Stimulated activated CD8-positive, alpha-beta memory T cell treated with anti-CD3 and anti-CD28 coated beads, Interleukin-7, amount 100 ng/mL, for 1 hour (primary cell): Measurements from ENCODE around the gene ARID5B.

ENCODE experiments used
- DNase-seq, 2 donors: peaks; one replicate each; pipeline ENCODE4 v3.0.0-alpha.2; 2020; ENCODE audit warnings: low read depth in 2 of 2

Gene ARID5B

GRCh38 chr10:62036186-62037081 is 134.9 kb downstream of the ARID5B start:
- DNase-seq: no peak

- DNase-seq: no peak
Observed at GRCh38 chr10:62037166-62037831, 135.8 kb downstream of the ARID5B start.

DNA sequence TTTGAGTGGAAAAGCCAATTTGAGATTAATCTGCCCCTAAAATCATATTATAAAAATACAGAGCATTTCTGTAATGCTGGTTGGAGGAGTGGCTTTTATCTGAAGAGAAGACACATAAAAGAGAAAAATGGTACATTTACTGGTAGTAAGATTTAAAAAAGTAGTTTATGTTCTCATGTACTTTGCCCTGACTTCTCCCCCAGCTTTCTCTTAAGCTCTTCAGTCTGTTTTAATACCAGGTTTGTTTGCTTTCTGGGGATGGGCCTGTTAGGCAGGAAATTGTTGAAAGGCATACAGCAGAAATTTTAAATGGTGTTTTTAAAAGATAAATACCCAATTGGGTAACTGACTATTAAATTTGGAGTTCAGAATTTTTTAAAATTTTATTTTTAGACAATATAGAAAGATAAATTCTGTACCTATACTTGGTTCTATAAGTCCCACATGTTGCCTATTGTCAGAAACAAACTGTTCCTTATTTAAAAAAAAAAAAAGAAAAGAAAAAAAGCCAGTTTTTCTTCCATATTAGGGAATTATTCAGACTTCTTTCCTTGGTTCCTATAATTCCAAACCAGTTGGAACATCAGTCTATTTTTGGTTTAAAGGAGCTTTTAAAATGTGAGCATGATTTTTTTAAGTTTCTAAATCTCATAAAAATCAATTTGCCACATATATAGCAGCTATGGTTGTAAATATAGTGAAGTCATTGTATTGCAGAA is 136.6 kb downstream of the ARID5B start:
- DNase-seq: no peak

GRCh38 chr10:62038609-62039190 is 137.2 kb downstream of the ARID5B start:
- peak; percentile 55 to 61 for DNase-seq

- DNase-seq: no peak
Observed at GRCh38 chr10:62039954-62040353, 138.5 kb downstream of the ARID5B start.

DNA sequence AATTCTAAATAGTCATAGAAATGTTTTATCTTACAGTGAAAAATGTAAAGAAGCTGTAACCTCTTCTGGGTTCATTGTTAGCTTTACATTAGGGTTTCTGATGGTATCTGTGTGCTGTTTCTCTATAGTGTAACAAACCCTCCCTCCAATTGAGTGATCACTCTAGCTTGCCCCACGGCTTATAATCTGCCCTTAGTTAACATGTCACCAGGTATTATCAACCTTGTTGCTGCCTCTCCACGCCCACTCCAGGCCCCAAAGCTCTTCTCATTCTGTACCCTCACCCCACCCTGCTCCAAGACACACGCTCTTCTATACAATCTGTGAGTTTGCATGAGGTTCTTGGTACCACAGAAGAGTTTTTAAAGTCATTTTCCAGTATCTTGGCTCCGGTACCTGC is 139.4 kb downstream of the ARID5B start:
- no peak for DNase-seq

GRCh38 chr10:62043421-62044021 is 142.0 kb downstream of the ARID5B start:
- no peak for DNase-seq

- DNase-seq: no peak
Observed at GRCh38 chr10:62044566-62044965, 143.1 kb downstream of the ARID5B start.

DNA sequence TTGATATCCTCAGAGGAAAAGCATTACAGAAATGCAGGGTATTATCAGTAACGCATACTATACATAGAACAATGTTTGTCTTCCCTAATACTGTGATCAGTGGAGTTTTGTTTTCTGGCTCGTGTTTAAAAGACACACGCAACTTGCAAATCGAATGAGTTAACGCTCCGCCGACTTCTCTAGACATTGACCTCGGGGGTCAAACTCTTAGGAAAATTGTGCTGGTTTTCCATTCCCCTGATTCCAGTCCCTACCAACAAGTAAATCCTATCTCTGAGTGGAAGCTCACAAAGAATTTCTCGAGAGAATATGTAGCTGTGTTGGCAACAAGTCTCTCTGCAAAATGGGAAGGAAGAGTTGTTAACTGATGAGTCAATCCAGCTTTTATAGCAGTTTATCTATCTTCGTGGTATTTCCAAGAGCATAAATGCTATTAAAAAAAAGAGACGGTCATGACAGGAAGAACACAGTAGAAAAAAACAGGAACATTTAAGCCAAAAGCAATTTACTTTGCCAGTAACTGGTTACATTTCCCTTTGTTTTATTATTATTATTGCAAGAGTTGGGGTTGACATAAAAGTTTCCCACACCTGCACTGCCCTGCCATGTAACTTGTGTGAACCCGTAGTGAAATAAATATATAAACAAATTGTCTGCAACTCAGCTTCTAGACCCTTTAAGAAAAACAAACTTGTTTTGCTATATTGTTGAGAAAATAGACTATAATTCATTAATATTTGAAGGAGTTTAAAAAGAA is 144.4 kb downstream of the ARID5B start:
- DNase-seq: no peak

DNA sequence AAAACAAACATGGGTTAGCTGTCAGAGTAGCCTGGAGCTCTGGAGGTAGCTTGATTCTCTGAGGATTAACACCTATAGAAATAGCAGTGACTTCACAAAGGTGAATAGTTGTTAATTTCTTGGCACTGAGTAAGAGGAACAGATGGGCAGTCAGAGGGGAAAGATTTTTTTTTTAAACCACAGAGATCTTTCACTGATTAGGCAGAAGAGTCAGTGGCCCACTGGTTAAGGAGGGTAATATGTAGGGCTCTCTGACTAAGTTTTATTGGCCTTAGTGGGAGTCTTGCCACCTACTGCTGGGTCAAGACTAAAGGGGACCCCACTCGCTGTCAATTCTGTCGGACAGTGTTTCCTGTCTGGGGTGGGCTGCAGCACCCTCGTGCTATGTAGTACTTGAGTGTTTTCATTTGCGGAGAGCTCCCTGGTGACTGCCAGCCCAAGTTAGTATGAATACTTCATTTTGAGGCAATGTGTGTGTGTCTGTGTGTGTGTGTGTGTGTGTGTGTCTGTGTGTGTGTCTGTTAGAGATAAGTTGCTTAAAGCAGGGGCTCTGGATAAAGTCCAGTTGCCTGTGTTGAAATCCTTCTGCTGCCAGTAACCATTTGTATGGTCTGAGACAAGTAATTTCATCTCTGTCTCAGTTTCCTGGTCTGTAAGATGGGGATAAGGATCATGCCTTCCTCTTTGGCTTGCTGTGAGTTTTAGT is 145.2 kb downstream of the ARID5B start:
- DNase-seq: no peak

DNA sequence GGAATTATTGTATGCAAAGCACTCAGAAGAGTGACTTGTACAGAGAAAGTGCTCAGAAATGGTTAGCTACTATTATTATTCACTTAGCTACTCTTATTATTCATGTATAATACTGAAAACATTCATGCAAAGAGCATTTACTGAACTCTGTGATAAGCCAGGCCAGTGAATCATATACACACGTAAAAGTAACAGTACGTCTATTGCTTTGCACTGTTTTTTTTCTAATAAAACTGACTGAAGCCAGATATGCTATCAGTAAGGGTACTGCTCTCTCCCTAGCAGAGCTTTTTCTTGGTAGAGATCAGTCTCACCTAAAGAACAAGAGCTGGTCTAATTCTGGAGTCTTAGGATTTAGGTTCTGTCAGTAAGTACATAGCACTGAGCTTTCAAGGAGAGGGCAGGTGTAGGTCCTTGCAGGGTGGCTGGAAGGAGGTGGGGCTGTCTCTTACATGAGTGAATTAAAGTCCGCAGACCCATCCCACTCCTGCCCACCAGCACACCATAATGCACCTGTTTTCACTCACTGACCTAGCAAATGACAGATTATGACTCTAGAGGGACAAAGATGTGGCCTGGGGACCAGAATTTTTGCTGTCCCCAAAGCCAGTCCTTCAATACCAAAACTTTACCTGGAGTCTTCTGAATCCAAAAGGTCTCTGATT is 145.9 kb downstream of the ARID5B start:
- DNase-seq: no peak

DNA sequence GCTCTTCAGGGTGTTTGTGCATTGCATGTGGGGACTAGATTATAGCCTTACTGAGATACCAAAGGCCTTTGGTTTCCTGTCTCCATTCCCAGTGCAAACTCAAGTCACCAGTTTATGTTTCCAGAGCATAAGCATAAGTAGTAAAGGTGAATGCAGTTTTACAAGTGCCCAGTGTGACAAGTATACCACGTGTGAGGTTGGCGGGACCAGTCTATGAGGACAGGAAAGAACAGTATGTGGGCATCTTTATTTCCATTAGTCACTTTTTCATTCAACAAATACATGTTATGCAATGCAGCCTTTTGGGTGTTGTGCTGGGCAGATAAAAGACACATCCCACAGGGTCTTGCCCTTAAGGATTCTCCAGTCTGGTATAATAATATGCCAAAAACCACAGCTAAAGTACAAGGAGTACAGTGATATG is 146.5 kb downstream of the ARID5B start:
- DNase-seq: no peak

DNA sequence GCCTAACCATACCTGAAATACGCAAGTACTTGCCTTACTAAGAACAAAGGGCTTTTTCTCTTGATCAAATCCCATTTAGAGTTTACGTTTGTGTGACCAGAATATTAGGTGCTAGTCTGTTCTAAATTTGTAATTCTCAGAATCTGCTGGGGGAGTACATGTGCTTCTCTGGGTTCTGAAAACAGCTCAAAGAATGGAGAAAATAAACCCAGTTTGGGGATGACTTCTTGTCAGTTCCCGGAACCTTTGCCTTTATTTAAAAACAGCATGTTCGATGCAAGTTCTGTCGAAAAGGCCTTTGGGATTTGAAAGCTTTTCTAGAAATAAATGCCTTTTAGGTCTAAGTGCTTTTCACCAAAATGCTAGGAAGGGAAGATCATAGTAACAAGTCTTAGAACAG is 147.0 kb downstream of the ARID5B start:
- DNase-seq: no peak

GRCh38 chr10:62048919-62049623 is 147.6 kb downstream of the ARID5B start:
- peak; percentile 14 to 34 for DNase-seq

- DNase-seq: no peak
Observed at GRCh38 chr10:62049624-62050345, 148.3 kb downstream of the ARID5B start.

DNA sequence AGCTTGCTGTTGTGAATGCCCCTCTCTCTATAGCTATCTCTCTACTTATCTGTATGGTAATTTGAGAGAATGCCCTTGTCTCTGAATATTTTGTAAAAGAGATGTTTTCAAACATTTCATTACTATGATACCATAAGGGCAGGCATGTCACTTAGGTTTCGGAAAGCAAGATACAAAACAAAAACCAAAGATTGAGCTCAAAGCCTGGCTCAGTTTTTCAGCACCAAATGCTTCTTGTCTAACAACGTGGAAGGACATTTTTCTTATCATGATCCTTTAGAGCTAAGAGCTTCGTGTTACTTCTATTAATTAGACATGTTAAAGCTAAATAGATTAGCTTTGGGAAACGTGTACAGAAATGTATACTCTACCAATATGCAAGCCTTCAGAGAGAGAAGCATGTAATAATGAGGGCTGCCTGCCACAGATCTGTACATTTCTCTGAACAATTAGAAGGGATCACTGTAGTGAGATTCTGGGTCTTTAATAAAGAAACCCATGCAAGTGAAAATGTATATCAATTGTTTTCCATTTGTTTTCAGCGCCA is 148.9 kb downstream of the ARID5B start:
- DNase-seq: no peak

DNA sequence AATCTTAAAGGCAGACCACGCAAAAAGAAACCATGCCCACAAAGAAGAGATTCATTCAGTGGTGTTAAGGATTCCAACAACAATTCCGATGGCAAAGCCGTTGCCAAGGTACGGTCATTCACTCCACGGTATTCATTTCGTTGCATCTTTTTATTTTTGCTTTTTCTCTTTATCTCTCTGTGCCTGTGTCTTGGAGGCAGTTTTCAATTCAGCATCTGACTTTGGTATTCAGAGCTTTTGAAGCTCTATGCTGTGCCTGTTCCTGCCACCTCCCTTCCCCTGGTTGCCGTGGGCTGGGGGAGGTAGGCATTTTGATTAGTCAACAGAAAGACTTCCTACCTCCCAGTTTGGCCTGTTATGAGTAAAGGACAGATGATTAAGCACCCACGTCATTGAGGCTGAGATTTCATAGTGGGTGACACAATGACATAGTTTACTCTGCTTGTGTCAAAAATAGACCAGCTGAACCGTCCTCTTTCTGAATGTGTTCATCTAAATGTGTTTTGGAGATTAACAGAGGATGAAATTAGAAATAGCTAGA is 149.5 kb downstream of the ARID5B start:
- peak; percentile 27 to 35 for DNase-seq

DNA sequence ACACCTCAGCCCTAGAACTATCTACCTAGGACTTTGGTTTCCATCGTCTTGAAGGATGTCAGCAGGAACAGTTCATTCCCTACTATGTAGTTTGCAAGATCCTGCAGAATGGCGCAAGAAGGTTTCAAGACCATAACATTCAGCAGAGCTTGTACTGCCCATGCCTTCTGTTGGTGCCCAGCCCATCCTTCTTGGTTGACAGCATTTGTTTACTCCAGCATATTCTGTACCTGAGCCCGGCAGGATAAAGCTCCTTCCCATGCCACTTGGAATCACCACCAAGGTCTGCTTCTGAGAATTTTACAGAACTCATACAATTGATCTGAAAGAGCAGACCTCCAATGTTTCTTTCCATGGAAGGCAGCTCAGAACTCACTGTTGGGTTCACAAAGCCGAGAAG is 150.8 kb downstream of the ARID5B start:
- DNase-seq: no peak
